Astrocyte (in vitro differentiated cells and primary cell): ENCODE measurements around the gene IGF1R. TPM values are rescaled to one million over a fixed set of nuclear protein-coding genes. Genes with fewer than 3 reads are reported as not detected.

Experiments
- DNase-seq: peaks from one replicate; pipeline ENCODE4 v3.0.0-alpha.2; 2010; ENCODE audit warnings: low read depth
- FAIRE-seq: peaks from 2 replicates; lab custom pipeline; 2011; peaks lifted over from hg19 to GRCh38; lab: Jason Lieb, UNC
- H2AFZ ChIP-seq: 2 replicates; pipeline ENCODE4 v1.6.0; 2012; ENCODE audit warnings: low read depth, low read length, inconsistent platforms
- H3K27ac ChIP-seq: 2 replicates; pipeline ENCODE4 v1.5.1; 2011; ENCODE audit warnings: low read depth, low read length, inconsistent platforms
- H3K27me3 ChIP-seq: 2 replicates; pipeline ENCODE4 v1.6.0; 2011; ENCODE audit warnings: low read length, inconsistent platforms; ENCODE audit not compliant: insufficient read depth
- H3K36me3 ChIP-seq: 2 replicates; pipeline ENCODE4 v1.5.1; 2011; ENCODE audit warnings: low read length, inconsistent platforms; ENCODE audit not compliant: insufficient read depth
- H3K4me1 ChIP-seq: 2 replicates; pipeline ENCODE4 v1.5.1; 2011; ENCODE audit warnings: low read length, inconsistent platforms; ENCODE audit not compliant: insufficient read depth
- H3K4me2 ChIP-seq: 2 replicates; pipeline ENCODE4 v1.6.0; 2012; ENCODE audit warnings: low read length, inconsistent platforms
- H3K4me3 ChIP-seq: 2 replicates; pipeline ENCODE4 v1.5.1; 2011; ENCODE audit warnings: low read depth, mild to moderate bottlenecking, low read length, inconsistent platforms; ENCODE audit not compliant: insufficient read depth
- H3K79me2 ChIP-seq: 2 replicates; pipeline ENCODE4 v1.6.0; 2012; ENCODE audit warnings: mild to moderate bottlenecking, low read length, inconsistent platforms; ENCODE audit not compliant: insufficient read depth
- H3K9ac ChIP-seq: 2 replicates; pipeline ENCODE4 v1.6.0; 2012; ENCODE audit warnings: mild to moderate bottlenecking, low read length, inconsistent platforms
- H3K9me3 ChIP-seq: 2 replicates; pipeline ENCODE4 v1.5.1; 2012; ENCODE audit warnings: low read depth, mild to moderate bottlenecking, low read length, inconsistent platforms; ENCODE audit not compliant: insufficient read depth
- H4K20me1 ChIP-seq: 2 replicates; pipeline ENCODE4 v1.6.0; 2012; ENCODE audit warnings: low read length, inconsistent platforms; ENCODE audit not compliant: insufficient read depth
- H3K27ac Mint-ChIP-seq: one replicate; pipeline ENCODE4 v1.8.0; 2021; ENCODE audit warnings: mild to moderate bottlenecking, mixed read lengths; ENCODE audit not compliant: unreplicated experiment
- H3K27me3 Mint-ChIP-seq: one replicate; pipeline ENCODE4 v1.8.0; 2021; ENCODE audit warnings: low read depth, mixed read lengths; ENCODE audit not compliant: unreplicated experiment
- H3K36me3 Mint-ChIP-seq: one replicate; pipeline ENCODE4 v1.8.0; 2021; ENCODE audit warnings: low read depth, mixed read lengths; ENCODE audit not compliant: unreplicated experiment
- H3K4me1 Mint-ChIP-seq: one replicate; pipeline ENCODE4 v1.8.0; 2021; ENCODE audit warnings: low read depth, mixed read lengths; ENCODE audit not compliant: unreplicated experiment
- H3K4me3 Mint-ChIP-seq: one replicate; pipeline ENCODE4 v1.8.0; 2021; ENCODE audit warnings: mild to moderate bottlenecking, moderate library complexity, mixed read lengths; ENCODE audit not compliant: unreplicated experiment
- H3K9me3 Mint-ChIP-seq: one replicate; pipeline ENCODE4 v1.8.0; 2021; ENCODE audit warnings: mild to moderate bottlenecking, mixed read lengths; ENCODE audit not compliant: unreplicated experiment
- CTCF ChIP-seq: IDR thresholded peaks from 2 replicates; pipeline ENCODE4 v1.5.1; 2011; ENCODE audit warnings: low read depth, mild to moderate bottlenecking, inconsistent platforms, low read length, moderate library complexity; ENCODE audit not compliant: insufficient read depth
- EZH2 ChIP-seq: IDR thresholded peaks from 2 replicates; pipeline ENCODE4 v1.6.1; 2012; ENCODE audit warnings: mild to moderate bottlenecking, low read length, inconsistent platforms; ENCODE audit not compliant: insufficient read depth
- total RNA-seq: library from RNA; stranded (reverse); gene quantifications from 2 replicates; pipeline ENCODE4 v1.2.1, GENCODE V29; 2021

The IGF1R gene
- total RNA-seq, 1 donor from 2014 or later = 270 TPM

GRCh38 chr15:98807262-98807661 is 158.9 kb downstream of the IGF1R start:
- H3K79me2 ChIP-seq = peaks cover 95% of the 10 kb centered on the region
- H4K20me1 ChIP-seq = peaks cover 85% of the 10 kb centered on the region
- H3K27ac Mint-ChIP-seq = no peak overlapping the region
- no peaks in the 10 kb centered on the region for H3K36me3 Mint-ChIP-seq
- FAIRE-seq (no peak), DNase-seq (peak; percentile 79)
- no peak overlapping the region for H3K4me3 ChIP-seq
- H3K4me3 Mint-ChIP-seq = no peak overlapping the region
- no peaks in the 10 kb centered on the region for H3K9me3 Mint-ChIP-seq
- H3K9me3 ChIP-seq = no peaks in the 10 kb centered on the region
- TF ChIP-seq EZH2 = no peak
- no peak for TF ChIP-seq CTCF
- no peak overlapping the region for H3K4me2 ChIP-seq
- no peaks in the 10 kb centered on the region for H3K36me3 ChIP-seq
- H3K4me1 ChIP-seq = peaks cover 5% of the 10 kb centered on the region
- no peak overlapping the region for H3K27ac ChIP-seq
- H2AFZ ChIP-seq = no peak overlapping the region
- H3K4me1 Mint-ChIP-seq = peaks cover 39% of the 10 kb centered on the region
- no peaks in the 10 kb centered on the region for H3K27me3 Mint-ChIP-seq
- no peaks in the 10 kb centered on the region for H3K27me3 ChIP-seq
- H3K9ac ChIP-seq = no peak overlapping the region

GRCh38 chr15:98809273-98809672 is 160.9 kb downstream of the IGF1R start:
- Histone ChIP-seq H3K9ac (no peak overlapping the region), H2AFZ (no peak overlapping the region), H3K4me3 (no peak overlapping the region), H3K4me1 (no peaks in the 10 kb centered on the region), H3K4me2 (no peak overlapping the region), H3K36me3 (no peaks in the 10 kb centered on the region), H3K27ac (no peak overlapping the region), H3K27me3 (no peaks in the 10 kb centered on the region), H3K79me2 (peaks cover 95% of the 10 kb centered on the region), H3K9me3 (no peaks in the 10 kb centered on the region), H4K20me1 (peaks cover 86% of the 10 kb centered on the region)
- DNase-seq (no peak), FAIRE-seq (no peak)
- Mint-ChIP-seq H3K4me3 (no peak overlapping the region), H3K27me3 (no peaks in the 10 kb centered on the region), H3K9me3 (no peaks in the 10 kb centered on the region), H3K4me1 (peaks cover 30% of the 10 kb centered on the region), H3K36me3 (peaks cover 4% of the 10 kb centered on the region), H3K27ac (peak overlapping the region; percentile 12)
- TF ChIP-seq EZH2 = no peak
- no peak for TF ChIP-seq CTCF

GRCh38 chr15:98812716-98813446 is 164.5 kb downstream of the IGF1R start:
- H3K4me2 ChIP-seq = no peak overlapping the region
- peaks cover 17% of the 10 kb centered on the region for H3K36me3 Mint-ChIP-seq

More at GRCh38 chr15:98812716-98813446, 164.5 kb downstream of the IGF1R start:
- Histone ChIP-seq H3K9me3 (no peaks in the 10 kb centered on the region), H3K4me1 (no peaks in the 10 kb centered on the region), H2AFZ (no peak overlapping the region), H3K36me3 (no peaks in the 10 kb centered on the region), H3K27me3 (no peaks in the 10 kb centered on the region), H3K9ac (no peak overlapping the region), H3K79me2 (peaks cover 91% of the 10 kb centered on the region), H3K27ac (no peak overlapping the region), H3K4me3 (no peak overlapping the region), H4K20me1 (peaks cover 80% of the 10 kb centered on the region)
- TF ChIP-seq CTCF (no peak), EZH2 (no peak)
- FAIRE-seq (peak; percentile 60), DNase-seq (no peak)
- Mint-ChIP-seq H3K9me3 (no peaks in the 10 kb centered on the region), H3K4me1 (peaks cover 22% of the 10 kb centered on the region), H3K27me3 (no peaks in the 10 kb centered on the region), H3K4me3 (peak overlapping the region; percentile 54), H3K27ac (no peak overlapping the region)
